Neuronal stem cell (in vitro differentiated cells): ENCODE data around the gene AEN.
"Not testable (repeated sequence)": the region's sequence is repeated elsewhere in the genome, so short reads cannot be mapped to it uniquely, and the experiment has no call there.

Experiments used
- DNase-seq: peaks from one replicate; pipeline ENCODE4 v3.0.0-alpha.2; 2013; ENCODE audit warnings: low spot score
- H2AFZ ChIP-seq: one replicate; pipeline ENCODE4 v1.6.1; 2013; ENCODE audit warnings: mild to moderate bottlenecking, low read length, inconsistent platforms
- H2AK5ac ChIP-seq: 2 replicates; pipeline ENCODE4 v1.6.1; 2013; ENCODE audit warnings: low read depth, mild to moderate bottlenecking, inconsistent platforms, low read length, moderate library complexity, mixed read lengths
- H2BK120ac ChIP-seq: 2 replicates; pipeline ENCODE4 v1.6.1; 2013; ENCODE audit warnings: low read depth, mild to moderate bottlenecking, inconsistent platforms, low read length, moderate library complexity, mixed read lengths
- H2BK12ac ChIP-seq: one replicate; pipeline ENCODE4 v1.6.1; 2013; ENCODE audit warnings: low read length, inconsistent platforms
- H2BK15ac ChIP-seq: 2 replicates; pipeline ENCODE4 v1.6.1; 2013; ENCODE audit warnings: mild to moderate bottlenecking, low read length, inconsistent platforms, mixed read lengths
- H2BK5ac ChIP-seq: one replicate; pipeline ENCODE4 v1.6.1; 2013; ENCODE audit warnings: inconsistent platforms, mild to moderate bottlenecking, low read length, moderate library complexity
- H3K14ac ChIP-seq: one replicate; pipeline ENCODE4 v1.6.1; 2013; ENCODE audit warnings: low read length, inconsistent platforms
- H3K18ac ChIP-seq: 2 replicates; pipeline ENCODE4 v1.6.1; 2013; ENCODE audit warnings: low read length, inconsistent platforms
- H3K23ac ChIP-seq: 2 replicates; pipeline ENCODE4 v1.6.1; 2013; ENCODE audit warnings: low read depth, mild to moderate bottlenecking, mixed read lengths, low read length, inconsistent platforms; ENCODE audit not compliant: poor library complexity
- H3K27ac ChIP-seq: replicated peaks from 3 replicates; pipeline ENCODE4 v1.5.1; 2013; ENCODE audit warnings: low read length, inconsistent platforms
- H3K27me3 ChIP-seq, 3 experiments: 2 replicates each; pipeline ENCODE4 v1.6.1; 2013; ENCODE audit warnings: low read length in 3 of 3, mild to moderate bottlenecking in 2 of 3, inconsistent platforms in 1 of 3, low read depth in 1 of 3, mixed read lengths in 1 of 3, moderate library complexity in 1 of 3; ENCODE audit not compliant: control insufficient read depth in 3 of 3, insufficient read depth in 3 of 3
- H3K36me3 ChIP-seq, 2 donors: replicated peaks in 1 of 2; 2 replicates each; pipeline ENCODE4 v1.6.1; 2013; ENCODE audit warnings: low read length in 2 of 2; ENCODE audit not compliant: control insufficient read depth in 2 of 2, insufficient read depth in 2 of 2
- H3K4ac ChIP-seq: 2 replicates; pipeline ENCODE4 v1.6.1; 2013; ENCODE audit warnings: inconsistent platforms, mild to moderate bottlenecking, low read length, moderate library complexity
- H3K4me1 ChIP-seq, 2 donors: 1 replicate in 1 of 2; 2 replicates in 1 of 2; pipeline ENCODE4 v1.6.1; 2013; ENCODE audit warnings: low read length in 2 of 2, low read depth in 1 of 2; ENCODE audit not compliant: control insufficient read depth in 2 of 2, insufficient read depth in 1 of 2
- H3K4me2 ChIP-seq: one replicate; pipeline ENCODE4 v1.6.1; 2013; ENCODE audit warnings: mild to moderate bottlenecking, low read length, inconsistent platforms; ENCODE audit not compliant: insufficient read depth, poor library complexity, severe bottlenecking
- H3K4me3 ChIP-seq, 2 donors: 2 replicates each; pipeline ENCODE4 v1.5.1; 2013; ENCODE audit warnings: low read length in 2 of 2, mild to moderate bottlenecking in 2 of 2, inconsistent platforms in 1 of 2, moderate library complexity in 1 of 2
- H3K79me1 ChIP-seq: one replicate; pipeline ENCODE4 v1.6.1; 2013; ENCODE audit warnings: low read depth, mild to moderate bottlenecking, inconsistent platforms, low read length, moderate library complexity
- H3K9ac ChIP-seq: one replicate; pipeline ENCODE4 v1.6.1; 2013; ENCODE audit warnings: mild to moderate bottlenecking, low read depth, low read length, inconsistent platforms; ENCODE audit not compliant: poor library complexity
- H3K9me3 ChIP-seq, 2 donors: replicated peaks in 1 of 2; 2 replicates each; pipeline versions ENCODE3 to v1.6.1; 2013; ENCODE audit warnings: low read length in 2 of 2, mild to moderate bottlenecking in 2 of 2, inconsistent platforms in 1 of 2, low read depth in 1 of 2, mixed read lengths in 1 of 2, moderate library complexity in 1 of 2; ENCODE audit not compliant: control insufficient read depth in 2 of 2, insufficient read depth in 1 of 2
- H4K8ac ChIP-seq: one replicate; pipeline ENCODE4 v1.6.1; 2013; ENCODE audit warnings: low read depth, mild to moderate bottlenecking, inconsistent platforms, low read length, moderate library complexity
- H4K91ac ChIP-seq: one replicate; pipeline ENCODE4 v1.6.1; 2013; ENCODE audit warnings: low read length, low read depth, mild to moderate bottlenecking, inconsistent platforms; ENCODE audit not compliant: poor library complexity
- WGBS, 2 donors: extraction: QIAGEN DNeasy Blood & Tissue Kit; methylation state at CpG; one replicate each; pipeline ENCODE4 v1.1.7; 2013; ENCODE audit warnings: missing lambda C conversion rate in 2 of 2, mixed read lengths in 1 of 2; ENCODE audit not compliant: insufficient read length in 2 of 2, insufficient replicate concordance in 1 of 2; ENCODE audit errors: extremely low coverage in 2 of 2; 5-methylcytosine and 5-hydroxymethylcytosine counted together

Gene AEN

DNA sequence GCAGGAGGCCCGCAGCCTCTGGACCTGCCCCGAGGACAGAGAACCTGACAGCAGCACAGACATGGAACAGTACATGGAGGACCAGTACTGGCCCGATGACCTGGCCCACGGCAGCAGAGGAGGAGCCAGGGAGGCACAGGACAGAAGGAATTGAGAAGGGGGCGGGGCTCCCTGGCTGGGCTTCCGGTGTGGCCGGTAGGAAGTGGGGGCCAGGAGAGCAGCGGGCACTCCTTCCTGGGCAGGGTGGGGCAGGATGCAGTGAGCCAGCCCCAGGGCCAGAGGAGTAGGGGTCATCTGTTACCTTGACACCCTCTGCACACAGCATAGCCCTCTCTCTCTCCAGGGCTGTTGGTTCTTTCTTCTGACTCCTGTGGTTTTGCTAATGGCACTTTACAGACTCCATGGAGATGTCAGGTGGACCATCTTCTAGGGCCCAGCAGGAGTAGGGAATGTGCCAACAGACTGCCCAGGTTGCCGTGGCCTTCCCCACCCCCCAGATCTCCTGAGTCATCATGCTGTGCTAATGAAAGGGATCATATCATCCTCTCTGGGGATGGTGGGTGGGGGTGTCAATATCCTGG, 9.1 kb downstream of the AEN start:
- Histone ChIP-seq H4K8ac (no peak overlapping the region), H3K36me3 (peaks cover 61 to 96% of the 10 kb centered on the region in 2 donors)

DNA sequence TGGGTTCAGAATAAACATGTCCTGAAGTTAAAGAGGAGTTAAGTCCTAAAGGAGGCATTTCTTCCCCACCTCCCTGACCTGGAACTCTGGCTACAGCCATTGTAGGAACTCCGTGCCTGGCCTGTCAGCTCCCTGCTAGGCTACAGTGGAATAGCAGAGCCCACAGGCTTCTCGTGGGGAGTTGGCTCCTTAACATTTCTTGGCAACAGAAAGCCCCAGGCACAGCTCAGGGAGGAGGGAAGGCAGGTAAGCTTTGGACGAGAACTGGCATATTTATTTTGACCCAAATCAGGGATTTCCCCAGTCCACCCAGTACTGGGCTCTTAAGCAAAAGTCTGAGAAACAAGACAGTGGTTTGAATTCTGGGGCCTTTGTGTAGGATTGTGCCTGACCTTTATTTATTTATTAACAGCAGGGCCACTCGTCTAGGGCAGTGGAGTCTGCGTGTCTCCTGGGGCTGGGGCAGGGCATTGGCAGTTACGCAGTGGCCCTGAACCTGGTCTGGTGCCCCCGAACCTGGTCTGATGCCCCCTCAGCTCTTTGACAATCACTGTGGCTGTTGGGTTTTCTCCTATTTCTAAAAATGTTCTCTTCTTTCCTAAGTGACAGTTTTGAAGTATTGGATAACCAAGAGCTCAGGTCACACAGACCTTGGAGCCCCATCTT, 9.8 kb downstream of the AEN start:
- Histone ChIP-seq H4K91ac (no peak overlapping the region), H4K8ac (no peak overlapping the region), H3K14ac (no peak overlapping the region), H3K4ac (no peak overlapping the region), H3K79me1 (peaks cover 19% of the 10 kb centered on the region), H3K18ac (no peak overlapping the region), H2BK5ac (no peak overlapping the region), H3K9ac (no peak overlapping the region), H3K36me3 (peaks cover 63 to 96% of the 10 kb centered on the region in 2 donors), H3K4me1 (no peaks in the 10 kb centered on the region), H3K4me3 (no peak overlapping the region), H2AFZ (no peak overlapping the region), H2AK5ac (no peak overlapping the region), H2BK120ac (no peak overlapping the region), H3K4me2 (no peak overlapping the region), H3K27me3 (no peaks in the 10 kb centered on the region), H3K9me3 (no peaks in the 10 kb centered on the region), H2BK12ac (no peak overlapping the region), H3K27ac (no peak overlapping the region), H2BK15ac (no peak overlapping the region), H3K23ac (no peak overlapping the region)
- no peak for DNase-seq
- no CpG with 5 or more reads among the region's 7 CpGs for WGBS, 2 donors

More for the DNA sequence above, 9.1 kb downstream of the AEN start:
- H2BK15ac ChIP-seq = no peak overlapping the region
- no peaks in the 10 kb centered on the region for H3K4me1 ChIP-seq
- no peak overlapping the region for H2BK5ac ChIP-seq
- H3K14ac ChIP-seq = no peak overlapping the region
- peak overlapping the region in 1 of 2 donors; percentile 30 for H3K4me3 ChIP-seq
- no peak overlapping the region for H2BK12ac ChIP-seq
- no peak for DNase-seq
- no peak overlapping the region for H3K23ac ChIP-seq
- H3K9ac ChIP-seq = no peak overlapping the region
- H2AK5ac ChIP-seq = no peak overlapping the region
- H3K9me3 ChIP-seq = no peaks in the 10 kb centered on the region
- H2AFZ ChIP-seq = no peak overlapping the region
- no peak overlapping the region for H3K4ac ChIP-seq
- H2BK120ac ChIP-seq = no peak overlapping the region
- no peak overlapping the region for H3K27ac ChIP-seq
- H3K18ac ChIP-seq = no peak overlapping the region
- no peak overlapping the region for H3K4me2 ChIP-seq
- peaks cover 19% of the 10 kb centered on the region for H3K79me1 ChIP-seq
- WGBS, 2 donors = no CpG with 5 or more reads among the region's 9 CpGs
- no peak overlapping the region for H4K91ac ChIP-seq
- no peaks in the 10 kb centered on the region for H3K27me3 ChIP-seq

DNA sequence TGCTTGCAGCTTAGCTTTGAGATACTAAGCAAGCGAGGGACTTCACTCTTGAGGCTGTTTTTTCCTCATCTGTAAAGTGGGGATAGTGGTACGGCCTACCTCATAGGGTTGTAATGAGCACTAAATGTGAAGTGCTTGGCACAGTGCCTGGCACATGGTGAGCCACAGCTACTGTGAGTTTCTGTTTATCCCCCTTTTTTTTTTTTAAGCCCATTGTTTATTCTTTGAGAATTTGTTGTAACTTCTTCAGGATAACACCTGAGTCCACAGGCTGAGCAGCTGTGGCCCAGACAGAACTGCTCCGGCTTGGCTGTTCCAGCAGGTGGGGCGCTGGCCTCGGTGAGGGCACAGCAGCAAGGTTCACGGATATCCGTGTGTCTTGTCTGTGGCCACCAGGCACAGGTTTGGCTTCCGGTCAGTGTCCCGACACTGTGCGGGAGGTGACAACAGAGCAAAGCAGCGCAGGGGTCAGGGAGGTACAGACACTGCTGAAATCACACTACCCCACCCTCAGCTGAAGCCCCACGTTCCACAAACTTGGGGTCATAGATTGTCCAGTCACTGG, 10.4 kb downstream of the AEN start:
- no peaks in the 10 kb centered on the region for H3K9me3 ChIP-seq
- H3K36me3 ChIP-seq = peaks cover 58 to 94% of the 10 kb centered on the region in 2 donors
- no peak overlapping the region for H3K14ac ChIP-seq
- no peak overlapping the region for H2AFZ ChIP-seq
- peaks cover 14% of the 10 kb centered on the region for H3K79me1 ChIP-seq
- no peak overlapping the region for H3K4me2 ChIP-seq
- H3K9ac ChIP-seq = no peak overlapping the region
- H4K8ac ChIP-seq = no peak overlapping the region
- no peaks in the 10 kb centered on the region for H3K4me1 ChIP-seq
- H2BK15ac ChIP-seq = no peak overlapping the region
- no peak overlapping the region for H2AK5ac ChIP-seq
- H2BK5ac ChIP-seq = no peak overlapping the region
- H4K91ac ChIP-seq = no peak overlapping the region
- no peak overlapping the region for H3K4ac ChIP-seq
- DNase-seq = no peak
- no peaks in the 10 kb centered on the region for H3K27me3 ChIP-seq
- no CpG with 5 or more reads among the region's 12 CpGs for WGBS, 2 donors
- no peak overlapping the region for H3K4me3 ChIP-seq
- H3K23ac ChIP-seq = no peak overlapping the region
- H3K18ac ChIP-seq = no peak overlapping the region
- H2BK12ac ChIP-seq = no peak overlapping the region
- H3K27ac ChIP-seq = no peak overlapping the region
- no peak overlapping the region for H2BK120ac ChIP-seq

DNA sequence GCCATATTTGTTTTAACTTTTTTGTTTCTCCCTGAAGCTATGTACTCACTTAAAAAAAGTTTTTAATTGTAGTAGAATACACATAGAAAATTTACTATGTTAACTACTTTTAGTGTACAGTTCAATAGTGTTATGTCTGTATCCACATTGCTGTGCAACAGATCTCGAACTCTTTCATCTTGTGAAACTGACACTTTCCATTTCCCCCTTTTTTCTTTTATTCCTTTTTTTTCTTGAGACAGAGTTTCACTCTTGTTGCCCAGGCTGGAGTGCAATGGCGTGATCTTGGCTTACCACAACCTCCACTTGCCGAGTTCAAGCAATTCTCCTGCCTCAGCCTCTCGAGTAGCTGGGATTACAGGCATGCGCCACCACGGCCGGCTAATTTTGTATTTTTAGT, 11.7 kb downstream of the AEN start:
- not testable (repeated sequence) for H3K27ac ChIP-seq, H3K18ac ChIP-seq, H3K4me2 ChIP-seq, H2BK15ac ChIP-seq, H4K91ac ChIP-seq, H3K9ac ChIP-seq, H3K4ac ChIP-seq, H4K8ac ChIP-seq, DNase-seq, H2BK120ac ChIP-seq, H2AFZ ChIP-seq, H3K4me1 ChIP-seq, H3K23ac ChIP-seq, H3K27me3 ChIP-seq, H2BK12ac ChIP-seq, H3K14ac ChIP-seq, H2BK5ac ChIP-seq, H2AK5ac ChIP-seq, H3K9me3 ChIP-seq, H3K4me3 ChIP-seq
- no CpG with 5 or more reads among the region's 7 CpGs for WGBS, 2 donors
- Histone ChIP-seq H3K36me3 (peaks cover 50 to 81% of the 10 kb centered on the region in 2 donors), H3K79me1 (peaks cover 14% of the 10 kb centered on the region)
